ENCODE results near the gene HES1. TPM values are rescaled to one million over a fixed set of nuclear protein-coding genes. Genes with fewer than 3 reads are reported as not detected.
A peak's percentile ranks its signal among the peaks of the same experiment; 100 is the strongest.

The HES1 gene
- total RNA-seq, 1 donor from 2014 or later = 66.5 TPM

DNA sequence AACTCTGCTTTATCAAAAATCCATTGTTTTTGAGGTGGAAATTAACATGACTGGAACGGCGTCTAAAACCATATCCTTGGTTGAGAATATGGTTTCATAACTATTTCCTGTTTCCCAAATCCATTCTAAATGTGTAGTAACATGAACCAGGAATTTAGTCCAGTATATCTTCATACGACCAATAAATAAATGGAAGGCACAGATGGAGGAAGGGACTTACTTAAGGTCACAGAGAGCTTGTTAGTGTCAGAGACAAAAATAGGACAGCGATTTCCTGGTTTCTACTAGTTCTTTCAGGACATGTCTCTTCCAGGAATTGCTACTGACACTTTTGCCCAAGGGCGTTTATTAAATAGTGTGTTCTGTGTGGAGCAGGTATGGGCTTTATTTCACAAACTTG is 41.2 kb downstream of the HES1 start:
- Mint-ChIP-seq H3K4me1 (peaks cover 18% of the 10 kb centered on the region), H3K27ac (no peak overlapping the region), H3K36me3 (no peaks in the 10 kb centered on the region), H3K27me3 (ENCODE audit: insufficient read depth, low read depth) (peaks cover 22% of the 10 kb centered on the region), H3K4me3 (no peak overlapping the region), H3K9me3 (peaks cover 3% of the 10 kb centered on the region)
- peak overlapping the region; percentile 62 for H3K4me2 ChIP-seq
- no peaks in the 10 kb centered on the region for H3K9me3 ChIP-seq (ENCODE audit: low read depth)
- H3K4me3 ChIP-seq = no peak overlapping the region
- H3K4me1 ChIP-seq = peaks cover 17% of the 10 kb centered on the region
- TF ChIP-seq EZH2phosphoT487 (IDR thresholded peaks at IDR 0.05) (no peak), EZH2 (IDR thresholded peaks at IDR 0.05) (no peak)
- TF ChIP-seq, protein P1, sequence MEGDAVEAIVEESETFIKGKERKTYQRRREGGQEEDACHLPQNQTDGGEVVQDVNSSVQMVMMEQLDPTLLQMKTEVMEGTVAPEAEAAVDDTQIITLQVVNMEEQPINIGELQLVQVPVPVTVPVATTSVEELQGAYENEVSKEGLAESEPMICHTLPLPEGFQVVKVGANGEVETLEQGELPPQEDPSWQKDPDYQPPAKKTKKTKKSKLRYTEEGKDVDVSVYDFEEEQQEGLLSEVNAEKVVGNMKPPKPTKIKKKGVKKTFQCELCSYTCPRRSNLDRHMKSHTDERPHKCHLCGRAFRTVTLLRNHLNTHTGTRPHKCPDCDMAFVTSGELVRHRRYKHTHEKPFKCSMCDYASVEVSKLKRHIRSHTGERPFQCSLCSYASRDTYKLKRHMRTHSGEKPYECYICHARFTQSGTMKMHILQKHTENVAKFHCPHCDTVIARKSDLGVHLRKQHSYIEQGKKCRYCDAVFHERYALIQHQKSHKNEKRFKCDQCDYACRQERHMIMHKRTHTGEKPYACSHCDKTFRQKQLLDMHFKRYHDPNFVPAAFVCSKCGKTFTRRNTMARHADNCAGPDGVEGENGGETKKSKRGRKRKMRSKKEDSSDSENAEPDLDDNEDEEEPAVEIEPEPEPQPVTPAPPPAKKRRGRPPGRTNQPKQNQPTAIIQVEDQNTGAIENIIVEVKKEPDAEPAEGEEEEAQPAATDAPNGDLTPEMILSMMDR (IDR thresholded peaks at IDR 0.05) = no peak
- no peaks in the 10 kb centered on the region for H4K20me1 ChIP-seq (ENCODE audit: low read depth)
- H3K27me3 ChIP-seq = no peaks in the 10 kb centered on the region
- no peaks in the 10 kb centered on the region for H3K36me3 ChIP-seq
- no peak overlapping the region for H3K27ac ChIP-seq
- H2AFZ ChIP-seq (replicated peaks) = no peak overlapping the region
- peaks cover 18% of the 10 kb centered on the region for H3F3A ChIP-seq (ENCODE audit: low read depth)
- H3K9ac ChIP-seq = no peak overlapping the region
- no peaks in the 10 kb centered on the region for H3K79me2 ChIP-seq (ENCODE audit: low read depth)
- DNase-seq (ENCODE audit: low spot score) = no peak

DNA sequence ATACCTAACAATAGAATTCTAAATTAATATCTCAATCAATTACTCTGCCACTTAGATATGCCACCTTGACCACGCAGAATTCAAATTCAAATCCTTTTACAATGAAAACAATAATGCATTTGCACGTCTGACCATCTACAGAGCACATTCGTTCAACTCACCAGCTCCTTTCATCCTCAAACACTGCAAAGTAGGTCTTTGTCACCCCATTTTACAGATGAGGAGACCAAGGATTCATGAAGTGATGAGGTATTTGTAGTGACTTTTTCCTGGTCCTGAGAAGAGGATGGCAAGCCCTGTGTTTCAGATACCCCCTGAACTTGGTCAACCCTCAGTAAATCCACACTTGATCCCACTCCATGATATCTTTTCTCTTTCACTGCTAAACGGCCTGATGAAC is 42.2 kb downstream of the HES1 start:
- Mint-ChIP-seq H3K9me3 (no peaks in the 10 kb centered on the region), H3K27me3 (ENCODE audit: insufficient read depth, low read depth) (peaks cover 20% of the 10 kb centered on the region), H3K4me3 (no peak overlapping the region), H3K36me3 (no peaks in the 10 kb centered on the region), H3K4me1 (peaks cover 18% of the 10 kb centered on the region), H3K27ac (no peak overlapping the region)
- H3F3A ChIP-seq (ENCODE audit: low read depth) = peaks cover 20% of the 10 kb centered on the region
- no peaks in the 10 kb centered on the region for H3K79me2 ChIP-seq (ENCODE audit: low read depth)
- no peaks in the 10 kb centered on the region for H3K36me3 ChIP-seq
- peaks cover 20% of the 10 kb centered on the region for H3K4me1 ChIP-seq
- H3K4me2 ChIP-seq = no peak overlapping the region
- H3K9me3 ChIP-seq (ENCODE audit: low read depth) = no peaks in the 10 kb centered on the region
- no peak for DNase-seq (ENCODE audit: low spot score)
- H3K9ac ChIP-seq = no peak overlapping the region
- no peak overlapping the region for H3K4me3 ChIP-seq
- no peak overlapping the region for H3K27ac ChIP-seq
- H4K20me1 ChIP-seq (ENCODE audit: low read depth) = no peaks in the 10 kb centered on the region
- no peaks in the 10 kb centered on the region for H3K27me3 ChIP-seq
- TF ChIP-seq, protein P1 (IDR thresholded peaks at IDR 0.05) = no peak
- TF ChIP-seq EZH2phosphoT487 (IDR thresholded peaks at IDR 0.05) (no peak), EZH2 (IDR thresholded peaks at IDR 0.05) (no peak)
- H2AFZ ChIP-seq (replicated peaks) = no peak overlapping the region

DNA sequence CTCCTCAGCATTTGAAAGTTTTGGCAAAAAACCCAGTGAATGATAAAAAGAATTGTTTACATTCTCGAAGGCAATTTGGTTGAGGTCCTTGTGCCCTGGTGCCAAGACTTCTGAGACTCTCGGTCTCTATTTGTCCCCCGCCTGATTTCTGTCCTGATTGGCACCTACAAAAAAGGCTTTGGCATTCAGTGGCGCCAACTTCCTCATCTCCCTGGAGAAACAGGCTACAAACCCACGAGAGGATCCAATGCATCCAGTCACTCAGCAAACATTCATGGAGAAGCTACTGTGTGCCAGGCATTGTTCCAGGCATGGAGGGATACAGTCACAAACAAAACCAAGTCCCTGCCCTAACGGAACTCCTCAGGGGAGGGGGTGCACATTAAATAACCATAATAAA is 42.7 kb downstream of the HES1 start:
- H3K9ac ChIP-seq = no peak overlapping the region
- no peak for DNase-seq (ENCODE audit: low spot score)
- no peak overlapping the region for H2AFZ ChIP-seq (replicated peaks)
- H3K4me1 ChIP-seq = peaks cover 25% of the 10 kb centered on the region
- no peaks in the 10 kb centered on the region for H3K9me3 ChIP-seq (ENCODE audit: low read depth)
- H3K4me3 ChIP-seq = no peak overlapping the region
- no peaks in the 10 kb centered on the region for H4K20me1 ChIP-seq (ENCODE audit: low read depth)
- H3F3A ChIP-seq (ENCODE audit: low read depth) = peaks cover 26% of the 10 kb centered on the region
- H3K4me2 ChIP-seq = no peak overlapping the region
- no peaks in the 10 kb centered on the region for H3K79me2 ChIP-seq (ENCODE audit: low read depth)
- Mint-ChIP-seq H3K27ac (no peak overlapping the region), H3K27me3 (ENCODE audit: insufficient read depth, low read depth) (peaks cover 16% of the 10 kb centered on the region), H3K4me1 (peaks cover 18% of the 10 kb centered on the region), H3K9me3 (no peaks in the 10 kb centered on the region), H3K36me3 (no peaks in the 10 kb centered on the region), H3K4me3 (no peak overlapping the region)
- no peak overlapping the region for H3K27ac ChIP-seq
- TF ChIP-seq, protein P1 (IDR thresholded peaks at IDR 0.05) = no peak
- no peak for TF ChIP-seq EZH2 (IDR thresholded peaks at IDR 0.05)
- TF ChIP-seq EZH2phosphoT487 (IDR thresholded peaks at IDR 0.05) = no peak
- H3K36me3 ChIP-seq = no peaks in the 10 kb centered on the region
- H3K27me3 ChIP-seq = no peaks in the 10 kb centered on the region

Data from neural progenitor cell (in vitro differentiated cells).